DND-41 (cell line): ENCODE measurements around the gene PLEKHM3.

Experiments
- EZH2 ChIP-seq: IDR thresholded peaks from 3 replicates; pipeline ENCODE4 v1.6.1; 2012; ENCODE audit warnings: borderline replicate concordance, low read depth, mild to moderate bottlenecking, moderate library complexity, low read length, inconsistent platforms; ENCODE audit not compliant: severe bottlenecking
- TF ChIP-seq, protein P1 (sequence below): IDR thresholded peaks from 2 replicates; pipeline ENCODE4 v1.5.1; 2012; ENCODE audit warnings: borderline replicate concordance, low read length, moderate library complexity, mild to moderate bottlenecking; ENCODE audit not compliant: poor library complexity, severe bottlenecking; ENCODE audit errors: extremely low read depth

DNA sequence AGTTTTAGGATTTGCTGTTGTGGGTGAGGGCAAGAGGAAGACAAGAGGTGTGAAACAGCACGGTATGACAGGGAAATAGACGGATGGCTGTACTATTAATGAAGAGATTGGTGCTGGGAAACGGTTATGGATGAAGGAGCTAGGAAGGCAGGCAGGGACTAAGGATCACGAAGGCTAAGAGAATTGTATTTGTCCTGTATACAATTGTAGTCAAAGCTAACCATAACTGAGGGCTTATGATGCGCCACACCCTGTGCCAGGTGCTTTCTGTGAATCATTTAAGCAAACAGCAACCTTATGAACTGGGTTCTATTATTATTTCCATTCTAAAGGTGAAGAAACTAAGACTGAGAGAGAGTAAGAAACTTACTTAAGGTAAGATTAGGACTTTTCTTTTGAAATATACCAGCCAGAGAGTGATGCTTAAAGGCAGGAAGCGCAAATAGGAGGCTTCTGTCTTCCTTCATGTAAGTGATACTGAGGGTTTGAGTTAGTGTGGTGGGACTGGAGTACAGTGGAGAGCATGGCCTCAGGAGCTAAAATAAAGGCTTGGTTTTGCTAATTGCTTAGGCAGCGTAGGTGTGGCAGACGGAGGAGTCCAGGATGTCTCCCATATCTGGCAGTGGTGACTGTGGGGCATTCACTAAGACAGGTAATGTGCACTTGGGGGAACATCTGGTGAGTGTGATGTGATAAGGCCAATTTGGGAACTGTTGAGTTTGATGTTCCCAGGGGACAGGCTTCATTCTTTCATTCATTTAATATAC is 85.8 kb downstream of the PLEKHM3 start:
- TF ChIP-seq, protein P1, sequence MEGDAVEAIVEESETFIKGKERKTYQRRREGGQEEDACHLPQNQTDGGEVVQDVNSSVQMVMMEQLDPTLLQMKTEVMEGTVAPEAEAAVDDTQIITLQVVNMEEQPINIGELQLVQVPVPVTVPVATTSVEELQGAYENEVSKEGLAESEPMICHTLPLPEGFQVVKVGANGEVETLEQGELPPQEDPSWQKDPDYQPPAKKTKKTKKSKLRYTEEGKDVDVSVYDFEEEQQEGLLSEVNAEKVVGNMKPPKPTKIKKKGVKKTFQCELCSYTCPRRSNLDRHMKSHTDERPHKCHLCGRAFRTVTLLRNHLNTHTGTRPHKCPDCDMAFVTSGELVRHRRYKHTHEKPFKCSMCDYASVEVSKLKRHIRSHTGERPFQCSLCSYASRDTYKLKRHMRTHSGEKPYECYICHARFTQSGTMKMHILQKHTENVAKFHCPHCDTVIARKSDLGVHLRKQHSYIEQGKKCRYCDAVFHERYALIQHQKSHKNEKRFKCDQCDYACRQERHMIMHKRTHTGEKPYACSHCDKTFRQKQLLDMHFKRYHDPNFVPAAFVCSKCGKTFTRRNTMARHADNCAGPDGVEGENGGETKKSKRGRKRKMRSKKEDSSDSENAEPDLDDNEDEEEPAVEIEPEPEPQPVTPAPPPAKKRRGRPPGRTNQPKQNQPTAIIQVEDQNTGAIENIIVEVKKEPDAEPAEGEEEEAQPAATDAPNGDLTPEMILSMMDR, result no peak
- no peak for TF ChIP-seq EZH2
